ENCODE measurements around the gene MAGOH.

DNA sequence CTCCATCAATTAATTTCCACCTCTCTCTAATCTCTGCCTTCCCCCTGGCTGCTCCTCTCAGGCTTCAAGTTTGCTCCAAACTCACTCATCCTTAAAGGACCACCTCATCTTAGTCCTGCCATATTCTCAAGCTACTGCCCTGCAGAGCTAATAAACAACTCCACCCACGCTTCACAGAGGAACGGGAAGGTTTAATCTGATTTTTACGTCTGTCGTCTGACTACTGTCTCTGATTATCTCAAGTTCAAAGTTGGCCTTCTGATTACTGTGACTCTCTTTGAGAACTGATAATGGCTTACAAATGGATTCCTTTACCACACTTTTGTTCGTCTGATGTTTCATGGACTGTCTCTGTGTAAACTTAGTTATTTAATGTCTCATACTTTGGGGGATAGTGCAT is 49.3 kb downstream of the MAGOH start:
- TF ChIP-seq, protein P1, sequence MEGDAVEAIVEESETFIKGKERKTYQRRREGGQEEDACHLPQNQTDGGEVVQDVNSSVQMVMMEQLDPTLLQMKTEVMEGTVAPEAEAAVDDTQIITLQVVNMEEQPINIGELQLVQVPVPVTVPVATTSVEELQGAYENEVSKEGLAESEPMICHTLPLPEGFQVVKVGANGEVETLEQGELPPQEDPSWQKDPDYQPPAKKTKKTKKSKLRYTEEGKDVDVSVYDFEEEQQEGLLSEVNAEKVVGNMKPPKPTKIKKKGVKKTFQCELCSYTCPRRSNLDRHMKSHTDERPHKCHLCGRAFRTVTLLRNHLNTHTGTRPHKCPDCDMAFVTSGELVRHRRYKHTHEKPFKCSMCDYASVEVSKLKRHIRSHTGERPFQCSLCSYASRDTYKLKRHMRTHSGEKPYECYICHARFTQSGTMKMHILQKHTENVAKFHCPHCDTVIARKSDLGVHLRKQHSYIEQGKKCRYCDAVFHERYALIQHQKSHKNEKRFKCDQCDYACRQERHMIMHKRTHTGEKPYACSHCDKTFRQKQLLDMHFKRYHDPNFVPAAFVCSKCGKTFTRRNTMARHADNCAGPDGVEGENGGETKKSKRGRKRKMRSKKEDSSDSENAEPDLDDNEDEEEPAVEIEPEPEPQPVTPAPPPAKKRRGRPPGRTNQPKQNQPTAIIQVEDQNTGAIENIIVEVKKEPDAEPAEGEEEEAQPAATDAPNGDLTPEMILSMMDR (IDR thresholded peaks at IDR 0.05), result no peak
- TF ChIP-seq RXRA (IDR thresholded peaks at IDR 0.05; ENCODE audit: borderline replicate concordance, low read depth), result no peak
- TF ChIP-seq TAF1 (IDR thresholded peaks at IDR 0.05; ENCODE audit: borderline replicate concordance, low read depth, low read length), result no peak
- no peak for TF ChIP-seq SMC3 (IDR thresholded peaks at IDR 0.05; ENCODE audit: low read depth, low read length)
- TF ChIP-seq RFX5 (IDR thresholded peaks at IDR 0.05; ENCODE audit: low read length), result no peak
- TF ChIP-seq, protein P2, sequence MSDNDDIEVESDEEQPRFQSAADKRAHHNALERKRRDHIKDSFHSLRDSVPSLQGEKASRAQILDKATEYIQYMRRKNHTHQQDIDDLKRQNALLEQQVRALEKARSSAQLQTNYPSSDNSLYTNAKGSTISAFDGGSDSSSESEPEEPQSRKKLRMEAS (IDR thresholded peaks at IDR 0.05; ENCODE audit: low read depth), result no peak
- TF ChIP-seq JUND (IDR thresholded peaks at IDR 0.05), result no peak
- TF ChIP-seq, protein P3, sequence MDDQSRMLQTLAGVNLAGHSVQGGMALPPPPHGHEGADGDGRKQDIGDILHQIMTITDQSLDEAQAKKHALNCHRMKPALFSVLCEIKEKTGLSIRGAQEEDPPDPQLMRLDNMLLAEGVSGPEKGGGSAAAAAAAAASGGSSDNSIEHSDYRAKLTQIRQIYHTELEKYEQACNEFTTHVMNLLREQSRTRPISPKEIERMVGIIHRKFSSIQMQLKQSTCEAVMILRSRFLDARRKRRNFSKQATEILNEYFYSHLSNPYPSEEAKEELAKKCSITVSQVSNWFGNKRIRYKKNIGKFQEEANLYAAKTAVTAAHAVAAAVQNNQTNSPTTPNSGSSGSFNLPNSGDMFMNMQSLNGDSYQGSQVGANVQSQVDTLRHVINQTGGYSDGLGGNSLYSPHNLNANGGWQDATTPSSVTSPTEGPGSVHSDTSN (IDR thresholded peaks at IDR 0.05), result no peak
- TF ChIP-seq YY1 (IDR thresholded peaks at IDR 0.05; ENCODE audit: low read depth), result no peak
- no peak for TF ChIP-seq TCF12 (IDR thresholded peaks at IDR 0.05)
- TF ChIP-seq, protein P4, sequence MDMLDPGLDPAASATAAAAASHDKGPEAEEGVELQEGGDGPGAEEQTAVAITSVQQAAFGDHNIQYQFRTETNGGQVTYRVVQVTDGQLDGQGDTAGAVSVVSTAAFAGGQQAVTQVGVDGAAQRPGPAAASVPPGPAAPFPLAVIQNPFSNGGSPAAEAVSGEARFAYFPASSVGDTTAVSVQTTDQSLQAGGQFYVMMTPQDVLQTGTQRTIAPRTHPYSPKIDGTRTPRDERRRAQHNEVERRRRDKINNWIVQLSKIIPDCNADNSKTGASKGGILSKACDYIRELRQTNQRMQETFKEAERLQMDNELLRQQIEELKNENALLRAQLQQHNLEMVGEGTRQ (IDR thresholded peaks at IDR 0.05; ENCODE audit: borderline replicate concordance, low read depth, low read length), result no peak
- TF ChIP-seq RAD21 (IDR thresholded peaks at IDR 0.05; ENCODE audit: low read length), result no peak
- TF ChIP-seq, protein P5, sequence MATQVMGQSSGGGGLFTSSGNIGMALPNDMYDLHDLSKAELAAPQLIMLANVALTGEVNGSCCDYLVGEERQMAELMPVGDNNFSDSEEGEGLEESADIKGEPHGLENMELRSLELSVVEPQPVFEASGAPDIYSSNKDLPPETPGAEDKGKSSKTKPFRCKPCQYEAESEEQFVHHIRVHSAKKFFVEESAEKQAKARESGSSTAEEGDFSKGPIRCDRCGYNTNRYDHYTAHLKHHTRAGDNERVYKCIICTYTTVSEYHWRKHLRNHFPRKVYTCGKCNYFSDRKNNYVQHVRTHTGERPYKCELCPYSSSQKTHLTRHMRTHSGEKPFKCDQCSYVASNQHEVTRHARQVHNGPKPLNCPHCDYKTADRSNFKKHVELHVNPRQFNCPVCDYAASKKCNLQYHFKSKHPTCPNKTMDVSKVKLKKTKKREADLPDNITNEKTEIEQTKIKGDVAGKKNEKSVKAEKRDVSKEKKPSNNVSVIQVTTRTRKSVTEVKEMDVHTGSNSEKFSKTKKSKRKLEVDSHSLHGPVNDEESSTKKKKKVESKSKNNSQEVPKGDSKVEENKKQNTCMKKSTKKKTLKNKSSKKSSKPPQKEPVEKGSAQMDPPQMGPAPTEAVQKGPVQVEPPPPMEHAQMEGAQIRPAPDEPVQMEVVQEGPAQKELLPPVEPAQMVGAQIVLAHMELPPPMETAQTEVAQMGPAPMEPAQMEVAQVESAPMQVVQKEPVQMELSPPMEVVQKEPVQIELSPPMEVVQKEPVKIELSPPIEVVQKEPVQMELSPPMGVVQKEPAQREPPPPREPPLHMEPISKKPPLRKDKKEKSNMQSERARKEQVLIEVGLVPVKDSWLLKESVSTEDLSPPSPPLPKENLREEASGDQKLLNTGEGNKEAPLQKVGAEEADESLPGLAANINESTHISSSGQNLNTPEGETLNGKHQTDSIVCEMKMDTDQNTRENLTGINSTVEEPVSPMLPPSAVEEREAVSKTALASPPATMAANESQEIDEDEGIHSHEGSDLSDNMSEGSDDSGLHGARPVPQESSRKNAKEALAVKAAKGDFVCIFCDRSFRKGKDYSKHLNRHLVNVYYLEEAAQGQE (IDR thresholded peaks at IDR 0.05; ENCODE audit: low read depth, low read length), result no peak
